Spleen (tissue), 7 donors: ENCODE results near the gene KRT85.

ENCODE experiments used
- POLR2AphosphoS5 ChIP-seq, 3 donors: sonication (generic); formaldehyde crosslinking; IDR thresholded peaks; one replicate each; pipeline ENCODE4 v1.5.1; 2017; ENCODE audit warnings: antibody characterized with exemption in 3 of 3
- TF ChIP-seq, protein P1 (sequence below), 11 experiments: fragments of 200-600 bp in 7 of 11; fragments of 450-650 bp in 4 of 11; sonication (generic) in 4 of 11; IDR thresholded peaks in 8 of 11; conservative IDR thresholded peaks in 3 of 11; 1 replicate in 7 of 11; 2 replicates in 4 of 11; pipeline versions ENCODE4 v1.4.0 to v1.8.0; 2016 to 2021; ENCODE audit warnings: antibody characterized with exemption in 11 of 11, inconsistent platforms in 4 of 11, mild to moderate bottlenecking in 1 of 11
- donor health status: DM: no; HTN: no; CAD: no; lungs with moderate emphysema.
- donor health status: DM: no; HTN: no; CAD: no.
- donor health status: DM: no; HTN: no; CAD: no.

DNA sequence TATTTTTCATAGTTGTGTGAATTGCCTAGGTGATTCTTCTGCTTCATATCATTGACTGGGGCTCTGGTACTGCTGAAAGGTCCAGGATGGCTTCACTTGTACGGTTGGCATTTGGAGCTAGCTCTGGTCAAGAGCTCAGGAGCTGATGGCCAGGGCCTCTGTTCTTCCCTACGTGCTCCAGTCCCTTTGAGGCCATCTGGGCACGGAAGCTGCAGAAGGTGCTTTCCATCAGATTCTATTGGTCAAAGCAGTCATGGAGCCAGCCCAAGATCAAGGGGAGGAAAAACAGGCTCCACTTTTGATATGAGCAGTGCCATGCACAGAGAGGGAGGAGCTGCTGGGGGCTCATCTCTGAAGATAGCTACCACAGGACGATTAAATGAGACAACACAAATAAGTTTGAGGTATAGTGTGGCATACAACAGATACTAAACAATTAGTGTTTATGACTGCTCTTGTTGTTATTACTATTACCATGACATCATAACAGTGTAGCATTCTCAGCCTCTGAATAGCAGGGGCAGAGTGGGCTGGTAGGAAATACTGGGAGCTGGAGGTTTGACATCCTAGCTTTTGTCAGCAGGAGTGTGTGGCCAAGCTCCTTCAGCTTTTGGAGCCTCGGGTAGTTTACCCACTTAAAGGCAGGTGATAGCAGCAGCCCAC, 56.5 kb downstream of the KRT85 start:
- TF ChIP-seq, protein P1, sequence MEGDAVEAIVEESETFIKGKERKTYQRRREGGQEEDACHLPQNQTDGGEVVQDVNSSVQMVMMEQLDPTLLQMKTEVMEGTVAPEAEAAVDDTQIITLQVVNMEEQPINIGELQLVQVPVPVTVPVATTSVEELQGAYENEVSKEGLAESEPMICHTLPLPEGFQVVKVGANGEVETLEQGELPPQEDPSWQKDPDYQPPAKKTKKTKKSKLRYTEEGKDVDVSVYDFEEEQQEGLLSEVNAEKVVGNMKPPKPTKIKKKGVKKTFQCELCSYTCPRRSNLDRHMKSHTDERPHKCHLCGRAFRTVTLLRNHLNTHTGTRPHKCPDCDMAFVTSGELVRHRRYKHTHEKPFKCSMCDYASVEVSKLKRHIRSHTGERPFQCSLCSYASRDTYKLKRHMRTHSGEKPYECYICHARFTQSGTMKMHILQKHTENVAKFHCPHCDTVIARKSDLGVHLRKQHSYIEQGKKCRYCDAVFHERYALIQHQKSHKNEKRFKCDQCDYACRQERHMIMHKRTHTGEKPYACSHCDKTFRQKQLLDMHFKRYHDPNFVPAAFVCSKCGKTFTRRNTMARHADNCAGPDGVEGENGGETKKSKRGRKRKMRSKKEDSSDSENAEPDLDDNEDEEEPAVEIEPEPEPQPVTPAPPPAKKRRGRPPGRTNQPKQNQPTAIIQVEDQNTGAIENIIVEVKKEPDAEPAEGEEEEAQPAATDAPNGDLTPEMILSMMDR (IDR thresholded peaks at IDR 0.05 in 8 of 11, conservative IDR thresholded peaks at IDR 0.05 in 3 of 11), result no peak
- TF ChIP-seq POLR2AphosphoS5 (IDR thresholded peaks at IDR 0.05), result no peak
